C4-2B (cell line): ENCODE data around the gene EMX1.

Experiments
- ZFX ChIP-seq: fragments of 450-650 bp; IDR thresholded peaks from 2 replicates; pipeline ENCODE4 v1.6.1; 2017
- TF ChIP-seq, protein P1 (sequence below): fragments of 450-650 bp; conservative IDR thresholded peaks from 2 replicates; pipeline ENCODE4 v1.5.1; 2017; ENCODE audit warnings: mild to moderate bottlenecking

DNA sequence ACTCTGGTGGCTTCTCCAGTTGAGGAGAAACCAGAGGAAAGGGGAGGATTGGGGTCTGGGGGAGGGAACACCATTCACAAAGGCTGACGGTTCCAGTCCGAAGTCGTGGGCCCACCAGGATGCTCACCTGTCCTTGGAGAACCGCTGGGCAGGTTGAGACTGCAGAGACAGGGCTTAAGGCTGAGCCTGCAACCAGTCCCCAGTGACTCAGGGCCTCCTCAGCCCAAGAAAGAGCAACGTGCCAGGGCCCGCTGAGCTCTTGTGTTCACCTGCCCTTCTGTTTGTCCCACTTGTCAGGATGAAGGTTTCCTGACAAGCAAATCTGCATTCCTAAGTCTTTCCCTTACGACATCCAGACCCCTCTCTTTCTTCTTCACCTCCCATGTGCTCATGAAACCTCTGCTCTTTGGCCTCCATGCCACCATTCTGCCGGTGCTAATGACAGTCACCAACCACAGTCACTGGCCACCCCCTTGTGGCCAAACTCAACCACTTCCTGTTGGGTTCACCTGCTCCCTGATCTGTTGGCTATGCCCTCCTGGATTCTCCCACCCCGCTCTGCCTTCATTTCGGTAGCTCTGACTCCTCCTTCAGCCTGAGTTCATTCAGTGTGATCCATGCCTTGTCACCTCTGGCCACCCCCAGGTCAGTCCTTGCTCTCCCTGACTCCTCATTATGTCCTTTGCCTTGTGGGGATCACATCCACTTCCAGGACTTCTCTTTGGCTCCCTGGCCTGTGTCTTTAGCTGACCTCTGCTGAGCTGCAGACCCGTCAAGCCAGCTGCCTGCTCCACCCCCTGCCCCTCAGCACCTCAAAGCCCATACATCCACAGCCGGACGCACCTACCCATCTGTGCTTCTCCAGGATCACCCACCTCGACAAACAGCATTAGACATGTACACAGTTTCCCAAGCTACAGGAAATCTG, 17.6 kb downstream of the EMX1 start:
- TF ChIP-seq, protein P1, sequence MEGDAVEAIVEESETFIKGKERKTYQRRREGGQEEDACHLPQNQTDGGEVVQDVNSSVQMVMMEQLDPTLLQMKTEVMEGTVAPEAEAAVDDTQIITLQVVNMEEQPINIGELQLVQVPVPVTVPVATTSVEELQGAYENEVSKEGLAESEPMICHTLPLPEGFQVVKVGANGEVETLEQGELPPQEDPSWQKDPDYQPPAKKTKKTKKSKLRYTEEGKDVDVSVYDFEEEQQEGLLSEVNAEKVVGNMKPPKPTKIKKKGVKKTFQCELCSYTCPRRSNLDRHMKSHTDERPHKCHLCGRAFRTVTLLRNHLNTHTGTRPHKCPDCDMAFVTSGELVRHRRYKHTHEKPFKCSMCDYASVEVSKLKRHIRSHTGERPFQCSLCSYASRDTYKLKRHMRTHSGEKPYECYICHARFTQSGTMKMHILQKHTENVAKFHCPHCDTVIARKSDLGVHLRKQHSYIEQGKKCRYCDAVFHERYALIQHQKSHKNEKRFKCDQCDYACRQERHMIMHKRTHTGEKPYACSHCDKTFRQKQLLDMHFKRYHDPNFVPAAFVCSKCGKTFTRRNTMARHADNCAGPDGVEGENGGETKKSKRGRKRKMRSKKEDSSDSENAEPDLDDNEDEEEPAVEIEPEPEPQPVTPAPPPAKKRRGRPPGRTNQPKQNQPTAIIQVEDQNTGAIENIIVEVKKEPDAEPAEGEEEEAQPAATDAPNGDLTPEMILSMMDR: no peak; the same call in 1 of the 2 replicates
- no peak for TF ChIP-seq ZFX
